Astrocyte of the cerebellum (primary cell): Measurements from ENCODE around the gene TGFBI.

Experiments used
- DNase-seq: peaks from one replicate; pipeline ENCODE4 v3.0.0-alpha.2; 2011; ENCODE audit warnings: low read depth
- H3K4me3 ChIP-seq: 2 replicates; pipeline ENCODE4 v1.5.1; 2011; ENCODE audit warnings: mild to moderate bottlenecking, low read depth, low read length, moderate library complexity
- CTCF ChIP-seq: IDR thresholded peaks from 2 replicates; pipeline ENCODE4 v1.5.1; 2012; ENCODE audit warnings: low read length, low read depth, moderate library complexity, mild to moderate bottlenecking; ENCODE audit errors: missing control alignments
- in situ Hi-C: cut with HindIII; loops from 2 replicates; pipeline ENCODE4 v1.10.0; 2017; ENCODE audit warnings: low sequenced_read_pairs

TGFBI gene

GRCh38 chr5:135993880-135994636 lies 34.7 kb upstream of the TGFBI start:
- in situ Hi-C loops: no loop called here
- no peak for DNase-seq
- H3K4me3 ChIP-seq: no peak overlapping the region
- no peak for TF ChIP-seq CTCF

GRCh38 chr5:135995976-135996375 lies 32.8 kb upstream of the TGFBI start:
- in situ Hi-C loops: no loop called here
- DNase-seq: no peak
- no peak for TF ChIP-seq CTCF
- H3K4me3 ChIP-seq: no peak overlapping the region

- no peak for DNase-seq
- in situ Hi-C loops: no loop called here
- no peak overlapping the region for H3K4me3 ChIP-seq
- TF ChIP-seq CTCF: no peak
Observed at GRCh38 chr5:135996611-135997010, 32.2 kb upstream of the TGFBI start.

- in situ Hi-C loops: no loop called here
- no peak for TF ChIP-seq CTCF
- H3K4me3 ChIP-seq: no peak overlapping the region
- no peak for DNase-seq
Observed at GRCh38 chr5:135997673-135998335, 31.0 kb upstream of the TGFBI start.

- no peak for TF ChIP-seq CTCF
- in situ Hi-C loops: no loop called here
- H3K4me3 ChIP-seq: no peak overlapping the region
- DNase-seq: no peak
Observed at GRCh38 chr5:135998889-135999288, 29.9 kb upstream of the TGFBI start.

GRCh38 chr5:135999406-136000139 lies 29.2 kb upstream of the TGFBI start:
- TF ChIP-seq CTCF: no peak
- in situ Hi-C loops: no loop called here
- no peak overlapping the region for H3K4me3 ChIP-seq
- DNase-seq: no peak
